Heart left ventricle (tissue), 13 donors: ENCODE results near the gene FLT4.

Source experiments
- CTCF ChIP-seq, 12 donors: fragments of 200-600 bp; sonication (generic) in 4 of 12; IDR thresholded peaks; one replicate each; pipeline versions ENCODE4 v1.5.0 to v1.8.0; 2018 to 2022; ENCODE audit warnings: antibody characterized with exemption in 12 of 12, mild to moderate bottlenecking in 5 of 12
- POLR2A ChIP-seq, 2 donors: fragments of 450-650 bp; IDR thresholded peaks; one replicate each; pipeline ENCODE4 v1.6.1; 2017; ENCODE audit warnings: antibody characterized with exemption in 2 of 2, mild to moderate bottlenecking in 2 of 2, moderate library complexity in 2 of 2
- donor health status: ischemic (EF 13 %, LVEDD 7.1; RV severe dilation, severe dysfunction).
- donor health status: DM: no; HTN: yes; CAD: no.
- donor health status: DM: no; HTN: no; CAD: no.
- donor health status: ischemic (EF 25% LVEDD 6.9; RV normal size, moderate dysfunction).
- donor health status: ischemic (EF 25% LVEDD 5.7; RV mildly dilated, moderate dysfunction).
- donor health status: ischemic (EF 35%, LVEDD 5.7; RV mildly dilated, moderate dysfunction).
- donor health status: nonischemic (EF 11% LVEDD 7.7; RV severe dilation, severe dysfunction).
- donor health status: DM: yes; HTN: yes; CAD: no.
- donor health status: PGD.
- donor health status: ischemic (EF 29% LVEDD 5.4; RV normal size, mild dysfunction).
- donor health status: nonischemic (EF 23%, LVEDD 6.1; RV moderate dilation, normal function).

- no peak for TF ChIP-seq CTCF (IDR thresholded peaks at IDR 0.05)
- TF ChIP-seq POLR2A (IDR thresholded peaks at IDR 0.05), result no peak
These were observed 33.2 kb upstream of the FLT4 start for GRCh38 chr5:180682560-180682959.
